HEK293 (cell line): Measurements from ENCODE around the gene PIK3R2.

Experiments used
- CTCF ChIA-PET: fragments of 350-600 bp; formaldehyde crosslinking; extraction: SDS; loops from one replicate; lab custom pipeline; 2021; ENCODE audit warnings: antibody characterized with exemption; lab: Yijun Ruan, JAX
- POLR2A ChIA-PET: fragments of 300-600 bp; formaldehyde crosslinking; extraction: SDS; loops from one replicate; lab custom pipeline; 2020; ENCODE audit warnings: antibody characterized with exemption, inconsistent platforms; lab: Yijun Ruan, JAX
- H3K27ac ChIP-seq: fragments of 200-500 bp; sonication (Bioruptor generic); 2 replicates; pipeline ENCODE4 v1.5.1; 2014; ENCODE audit warnings: low read depth, low read length, control low read depth, inconsistent platforms; ENCODE audit errors: extremely low read depth
- H3K36me3 ChIP-seq, 2 experiments: fragments of 200-500 bp in 1 of 2; sonication (Bioruptor generic) in 1 of 2; 1 replicate in 1 of 2; 2 replicates in 1 of 2; pipeline ENCODE4 v1.5.1; 2014 to 2017; ENCODE audit warnings: inconsistent platforms in 2 of 2, low read length in 2 of 2; ENCODE audit not compliant: control insufficient read depth in 2 of 2, insufficient read depth in 1 of 2
- H3K4me1 ChIP-seq: fragments of 200-500 bp; sonication (Bioruptor generic); 2 replicates; pipeline ENCODE4 v1.5.1; 2014; ENCODE audit warnings: mild to moderate bottlenecking, low read length, inconsistent platforms; ENCODE audit not compliant: control insufficient read depth, insufficient read depth
- H3K4me3 ChIP-seq: 2 replicates; pipeline ENCODE4 v1.5.1; 2011; ENCODE audit warnings: low read depth, mild to moderate bottlenecking, control low read depth, low read length, moderate library complexity
- H3K9me3 ChIP-seq: fragments of 200-500 bp; sonication (Bioruptor generic); 2 replicates; pipeline ENCODE4 v1.5.1; 2014; ENCODE audit warnings: low read depth, low read length, inconsistent platforms; ENCODE audit not compliant: control insufficient read depth, insufficient read depth
- CTCF ChIP-seq: fragments of 450-650 bp; formaldehyde crosslinking; IDR thresholded peaks from 2 replicates; pipeline ENCODE4 v1.5.1; 2016; ENCODE audit warnings: missing biosample characterization, missing genetic modification characterization
- GFI1B ChIP-seq: fragments of 450-650 bp; formaldehyde crosslinking; IDR thresholded peaks from 2 replicates; pipeline ENCODE4 v1.5.1; 2016; ENCODE audit warnings: missing biosample characterization, missing genetic modification characterization
- GLIS2 ChIP-seq: fragments of 450-650 bp; formaldehyde crosslinking; IDR thresholded peaks from 2 replicates; pipeline ENCODE4 v1.5.1; 2016; ENCODE audit warnings: missing biosample characterization, missing genetic modification characterization
- KLF10 ChIP-seq: fragments of 450-650 bp; IDR thresholded peaks from 2 replicates; pipeline ENCODE4 v1.5.1; 2018; ENCODE audit warnings: missing biosample characterization, mild to moderate bottlenecking, missing genetic modification characterization
- KLF16 ChIP-seq: fragments of 450-650 bp; formaldehyde crosslinking; IDR thresholded peaks from 2 replicates; pipeline ENCODE4 v1.5.1; 2017; ENCODE audit warnings: missing biosample characterization, missing genetic modification characterization
- SP7 ChIP-seq: fragments of 450-650 bp; formaldehyde crosslinking; IDR thresholded peaks from 2 replicates; pipeline ENCODE4 v1.5.1; 2016; ENCODE audit warnings: missing biosample characterization, missing genetic modification characterization
- YY2 ChIP-seq: fragments of 450-650 bp; formaldehyde crosslinking; IDR thresholded peaks from 2 replicates; pipeline ENCODE4 v1.5.1; 2016; ENCODE audit warnings: missing biosample characterization, missing genetic modification characterization
- ZBTB1 ChIP-seq: fragments of 450-650 bp; formaldehyde crosslinking; IDR thresholded peaks from 2 replicates; pipeline ENCODE4 v1.5.1; 2016; ENCODE audit warnings: missing biosample characterization, missing genetic modification characterization
- ZBTB20 ChIP-seq: fragments of 450-650 bp; formaldehyde crosslinking; IDR thresholded peaks from 2 replicates; pipeline ENCODE4 v1.5.1; 2016; ENCODE audit warnings: missing biosample characterization, missing genetic modification characterization
- ZBTB49 ChIP-seq: fragments of 450-650 bp; formaldehyde crosslinking; IDR thresholded peaks from 2 replicates; pipeline ENCODE4 v1.5.1; 2016; ENCODE audit warnings: missing biosample characterization, missing genetic modification characterization, low read depth
- ZBTB6 ChIP-seq: fragments of 450-650 bp; formaldehyde crosslinking; IDR thresholded peaks from 2 replicates; pipeline ENCODE4 v1.5.1; 2017; ENCODE audit warnings: missing biosample characterization, missing genetic modification characterization
- ZNF121 ChIP-seq: fragments of 450-650 bp; formaldehyde crosslinking; IDR thresholded peaks from 2 replicates; pipeline ENCODE4 v1.5.1; 2016; ENCODE audit warnings: missing biosample characterization, missing genetic modification characterization
- ZNF211 ChIP-seq: fragments of 450-650 bp; formaldehyde crosslinking; IDR thresholded peaks from 2 replicates; pipeline ENCODE4 v1.5.1; 2016; ENCODE audit warnings: low read depth, missing biosample characterization, missing genetic modification characterization
- ZNF239 ChIP-seq: fragments of 450-650 bp; formaldehyde crosslinking; IDR thresholded peaks from 2 replicates; pipeline ENCODE4 v1.5.1; 2016; ENCODE audit warnings: missing biosample characterization, missing genetic modification characterization
- ZNF24 ChIP-seq: fragments of 450-650 bp; formaldehyde crosslinking; IDR thresholded peaks from 2 replicates; pipeline ENCODE4 v1.5.1; 2016; ENCODE audit warnings: missing biosample characterization, missing genetic modification characterization
- ZNF433 ChIP-seq: fragments of 450-650 bp; formaldehyde crosslinking; IDR thresholded peaks from 2 replicates; pipeline ENCODE4 v1.5.1; 2016; ENCODE audit warnings: missing biosample characterization, missing genetic modification characterization, low read depth
- ZNF561 ChIP-seq: fragments of 450-650 bp; IDR thresholded peaks from 2 replicates; pipeline ENCODE4 v1.5.1; 2018; ENCODE audit warnings: missing biosample characterization, missing genetic modification characterization, borderline replicate concordance
- ZNF580 ChIP-seq: fragments of 450-650 bp; formaldehyde crosslinking; IDR thresholded peaks from 2 replicates; pipeline ENCODE4 v1.5.1; 2016; ENCODE audit warnings: missing biosample characterization, missing genetic modification characterization
- ZNF610 ChIP-seq: fragments of 450-650 bp; formaldehyde crosslinking; IDR thresholded peaks from 2 replicates; pipeline ENCODE4 v1.5.1; 2016; ENCODE audit warnings: missing biosample characterization, missing genetic modification characterization, borderline replicate concordance
- ZNF623 ChIP-seq: fragments of 450-650 bp; formaldehyde crosslinking; IDR thresholded peaks from 2 replicates; pipeline ENCODE4 v1.5.1; 2016; ENCODE audit warnings: missing biosample characterization, missing genetic modification characterization
- ZNF629 ChIP-seq: fragments of 450-650 bp; formaldehyde crosslinking; IDR thresholded peaks from 2 replicates; pipeline ENCODE4 v1.5.1; 2017; ENCODE audit warnings: missing biosample characterization, missing genetic modification characterization
- ZNF654 ChIP-seq: fragments of 450-650 bp; formaldehyde crosslinking; IDR thresholded peaks from 2 replicates; pipeline ENCODE4 v1.5.1; 2016; ENCODE audit warnings: low read depth, missing biosample characterization, missing genetic modification characterization
- ZNF707 ChIP-seq: fragments of 450-650 bp; formaldehyde crosslinking; IDR thresholded peaks from 2 replicates; pipeline ENCODE4 v1.5.1; 2016; ENCODE audit warnings: missing biosample characterization, missing genetic modification characterization
- ZNF768 ChIP-seq: fragments of 450-650 bp; formaldehyde crosslinking; IDR thresholded peaks from 2 replicates; pipeline ENCODE4 v1.5.1; 2018; ENCODE audit warnings: missing biosample characterization, mild to moderate bottlenecking, missing genetic modification characterization
- TF ChIP-seq, protein P1 (sequence below): fragments of 450-650 bp; formaldehyde crosslinking; conservative IDR thresholded peaks from 2 replicates; pipeline ENCODE4 v1.5.1; 2016; ENCODE audit warnings: low read depth, missing biosample characterization, missing genetic modification characterization

The PIK3R2 gene

GRCh38 chr19:18117692-18118378 is 35.1 kb upstream of the PIK3R2 start (continued):
- TF ChIP-seq KLF16 (tag by site-specific recombination): no peak; the same call in 1 of the 2 replicates
- no peak for TF ChIP-seq ZNF239 (tag by site-specific recombination)
- TF ChIP-seq ZNF561 (tag by site-specific recombination): no peak
- peak; percentile 75 for TF ChIP-seq CTCF (tag by site-specific recombination)
- TF ChIP-seq ZNF211 (tag by site-specific recombination): no peak
- TF ChIP-seq KLF10 (tag by site-specific recombination): 0 out of 2 replicates have a peak, but pooled peaks have one; percentile 40
- TF ChIP-seq GLIS2: peak; percentile 66
- no peak for TF ChIP-seq ZNF121

- no peaks in the 10 kb centered on the region for H3K9me3 ChIP-seq
- H3K4me1 ChIP-seq: no peaks in the 10 kb centered on the region
- peaks cover 0 to 10% of the 10 kb centered on the region in 2 experiments; a peak in 1 of 3 replicates for H3K36me3 ChIP-seq
- ChIA-PET CTCF (interaction anchor here (1.3 kb wide), 1 partner anchor 32 kb away, joined by 4 read pairs; no protein-coding TSS in a partner anchor), POLR2A (interaction anchor here (1.7 kb wide), 1 partner anchor 34 kb away, joined by 7 read pairs; the partner anchor contains the start of gene PIK3R2)
- no peak overlapping the region for H3K27ac ChIP-seq
- 0 out of 2 replicates have a peak, but pooled peaks have one; percentile 30 for TF ChIP-seq ZBTB20 (tag by site-specific recombination)
- 0 out of 2 replicates have a peak, but pooled peaks have one; percentile 18 for TF ChIP-seq YY2 (tag by site-specific recombination)
- no peak for TF ChIP-seq SP7
- no peak for TF ChIP-seq ZBTB49 (tag by site-specific recombination)
- no peak for TF ChIP-seq ZBTB1
- TF ChIP-seq ZNF610: no peak
- no peak for TF ChIP-seq ZNF629
- no peak for TF ChIP-seq ZBTB6 (tag by site-specific recombination)
- TF ChIP-seq ZNF707 (tag by site-specific recombination): no peak
- TF ChIP-seq ZNF433 (tag by site-specific recombination): no peak
- no peak for TF ChIP-seq ZNF623 (tag by site-specific recombination)
- TF ChIP-seq ZNF580: 0 out of 2 replicates have a peak, but pooled peaks have one; percentile 69
- no peak for TF ChIP-seq ZNF654 (tag by site-specific recombination)
- peak; percentile 98; the same call in 1 of the 2 replicates for TF ChIP-seq ZNF768 (tag by site-specific recombination)
- TF ChIP-seq, protein P1, sequence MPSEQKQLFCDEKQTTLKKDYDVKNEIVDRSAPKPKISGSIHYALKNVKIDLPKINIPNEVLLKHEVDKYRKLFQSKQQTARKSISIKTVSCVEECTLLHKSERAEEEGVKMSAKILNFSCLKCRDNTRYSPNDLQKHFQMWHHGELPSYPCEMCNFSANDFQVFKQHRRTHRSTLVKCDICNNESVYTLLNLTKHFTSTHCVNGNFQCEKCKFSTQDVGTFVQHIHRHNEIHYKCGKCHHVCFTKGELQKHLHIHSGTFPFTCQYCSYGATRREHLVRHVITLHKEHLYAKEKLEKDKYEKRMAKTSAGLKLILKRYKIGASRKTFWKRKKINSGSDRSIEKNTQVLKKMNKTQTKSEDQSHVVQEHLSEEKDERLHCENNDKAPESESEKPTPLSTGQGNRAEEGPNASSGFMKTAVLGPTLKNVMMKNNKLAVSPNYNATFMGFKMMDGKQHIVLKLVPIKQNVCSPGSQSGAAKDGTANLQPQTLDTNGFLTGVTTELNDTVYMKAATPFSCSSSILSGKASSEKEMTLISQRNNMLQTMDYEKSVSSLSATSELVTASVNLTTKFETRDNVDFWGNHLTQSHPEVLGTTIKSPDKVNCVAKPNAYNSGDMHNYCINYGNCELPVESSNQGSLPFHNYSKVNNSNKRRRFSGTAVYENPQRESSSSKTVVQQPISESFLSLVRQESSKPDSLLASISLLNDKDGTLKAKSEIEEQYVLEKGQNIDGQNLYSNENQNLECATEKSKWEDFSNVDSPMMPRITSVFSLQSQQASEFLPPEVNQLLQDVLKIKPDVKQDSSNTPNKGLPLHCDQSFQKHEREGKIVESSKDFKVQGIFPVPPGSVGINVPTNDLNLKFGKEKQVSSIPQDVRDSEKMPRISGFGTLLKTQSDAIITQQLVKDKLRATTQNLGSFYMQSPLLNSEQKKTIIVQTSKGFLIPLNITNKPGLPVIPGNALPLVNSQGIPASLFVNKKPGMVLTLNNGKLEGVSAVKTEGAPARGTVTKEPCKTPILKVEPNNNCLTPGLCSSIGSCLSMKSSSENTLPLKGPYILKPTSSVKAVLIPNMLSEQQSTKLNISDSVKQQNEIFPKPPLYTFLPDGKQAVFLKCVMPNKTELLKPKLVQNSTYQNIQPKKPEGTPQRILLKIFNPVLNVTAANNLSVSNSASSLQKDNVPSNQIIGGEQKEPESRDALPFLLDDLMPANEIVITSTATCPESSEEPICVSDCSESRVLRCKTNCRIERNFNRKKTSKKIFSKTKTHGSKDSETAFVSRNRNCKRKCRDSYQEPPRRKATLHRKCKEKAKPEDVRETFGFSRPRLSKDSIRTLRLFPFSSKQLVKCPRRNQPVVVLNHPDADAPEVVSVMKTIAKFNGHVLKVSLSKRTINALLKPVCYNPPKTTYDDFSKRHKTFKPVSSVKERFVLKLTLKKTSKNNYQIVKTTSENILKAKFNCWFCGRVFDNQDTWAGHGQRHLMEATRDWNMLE (tag by site-specific recombination): no peak
- TF ChIP-seq GFI1B (tag by site-specific recombination): no peak
- TF ChIP-seq ZNF24 (tag by site-specific recombination): no peak
- H3K4me3 ChIP-seq: peak overlapping the region; percentile 53
Observed at GRCh38 chr19:18118420-18119012, 34.4 kb upstream of the PIK3R2 start.
